GM21619 (cell line): ENCODE data around the gene WDR74.

ENCODE experiments used
- ATAC-seq: cut with Tn5 transposase; IDR thresholded peaks from one replicate; pipeline ENCODE4 v1.9.1; 2021; ENCODE audit not compliant: unreplicated experiment

The WDR74 gene

DNA sequence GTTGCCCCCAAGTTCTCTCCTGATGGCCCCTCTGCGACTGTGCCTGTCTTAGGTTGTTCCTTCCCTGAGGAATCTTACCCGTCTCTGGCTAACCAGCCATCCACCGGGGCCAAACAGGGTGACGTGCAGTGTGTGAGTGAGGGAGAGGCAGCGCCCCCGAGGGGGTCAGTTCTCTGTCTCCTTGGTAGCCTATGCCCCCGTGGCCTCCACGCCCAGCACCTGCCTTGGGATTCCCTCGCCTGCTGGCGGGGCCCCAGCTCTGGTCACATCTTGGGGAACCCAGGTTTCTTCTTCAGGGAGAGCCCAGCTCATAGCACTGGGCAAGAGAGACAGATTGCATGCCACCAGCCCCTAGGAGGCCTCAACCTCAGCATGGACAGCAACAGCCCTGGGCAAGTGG lies 39.9 kb downstream of the WDR74 start:
- ATAC-seq: no peak

DNA sequence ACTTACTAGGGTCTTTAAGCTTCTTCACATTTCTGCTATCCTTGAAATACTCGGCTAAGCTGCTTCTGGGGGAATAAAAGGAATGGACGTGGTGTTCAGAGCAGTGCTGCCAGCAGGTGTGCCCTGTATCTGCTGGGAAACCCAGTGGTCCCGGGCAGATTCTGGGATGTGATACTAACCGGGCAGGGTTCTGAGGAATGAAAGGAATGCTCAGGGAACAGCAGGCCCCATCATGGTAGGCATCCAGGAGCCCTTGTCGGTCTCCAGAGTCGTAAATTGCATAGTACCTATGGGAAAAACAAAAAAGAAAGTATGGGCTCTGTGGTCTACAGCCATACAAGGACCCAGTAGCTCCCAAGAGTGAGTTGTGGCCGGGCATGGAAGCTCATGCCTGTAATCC lies 43.1 kb downstream of the WDR74 start:
- ATAC-seq: no peak

DNA sequence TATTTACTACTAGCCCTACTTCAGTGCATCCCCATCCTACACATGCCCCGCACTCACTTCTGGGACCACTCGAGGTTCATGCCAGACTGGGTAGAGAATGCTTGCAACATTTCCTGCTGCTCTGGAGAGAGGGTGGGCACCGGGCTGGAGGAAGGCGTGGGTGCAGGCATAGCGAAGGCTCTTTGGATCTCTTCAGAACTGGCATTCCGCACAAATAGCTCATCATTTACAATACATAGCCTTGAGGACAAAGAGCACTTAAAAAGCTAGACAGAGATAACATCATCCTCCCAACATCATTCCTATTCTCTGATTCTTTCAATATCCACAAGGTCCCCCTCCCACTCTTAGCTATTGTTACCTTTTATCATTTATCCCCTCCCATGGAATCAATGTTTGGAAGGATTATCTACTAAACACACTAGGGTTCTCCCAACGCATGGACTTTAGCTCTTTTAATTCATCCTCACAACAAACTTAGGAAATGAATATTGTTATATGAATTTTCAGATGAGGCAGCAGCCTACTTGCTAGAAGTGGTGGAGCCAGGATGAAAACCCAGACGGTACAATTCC lies 45.1 kb downstream of the WDR74 start:
- ATAC-seq: no peak

- no peak for ATAC-seq
Observed at GRCh38 chr11:62792202-62792575, 47.2 kb downstream of the WDR74 start.

DNA sequence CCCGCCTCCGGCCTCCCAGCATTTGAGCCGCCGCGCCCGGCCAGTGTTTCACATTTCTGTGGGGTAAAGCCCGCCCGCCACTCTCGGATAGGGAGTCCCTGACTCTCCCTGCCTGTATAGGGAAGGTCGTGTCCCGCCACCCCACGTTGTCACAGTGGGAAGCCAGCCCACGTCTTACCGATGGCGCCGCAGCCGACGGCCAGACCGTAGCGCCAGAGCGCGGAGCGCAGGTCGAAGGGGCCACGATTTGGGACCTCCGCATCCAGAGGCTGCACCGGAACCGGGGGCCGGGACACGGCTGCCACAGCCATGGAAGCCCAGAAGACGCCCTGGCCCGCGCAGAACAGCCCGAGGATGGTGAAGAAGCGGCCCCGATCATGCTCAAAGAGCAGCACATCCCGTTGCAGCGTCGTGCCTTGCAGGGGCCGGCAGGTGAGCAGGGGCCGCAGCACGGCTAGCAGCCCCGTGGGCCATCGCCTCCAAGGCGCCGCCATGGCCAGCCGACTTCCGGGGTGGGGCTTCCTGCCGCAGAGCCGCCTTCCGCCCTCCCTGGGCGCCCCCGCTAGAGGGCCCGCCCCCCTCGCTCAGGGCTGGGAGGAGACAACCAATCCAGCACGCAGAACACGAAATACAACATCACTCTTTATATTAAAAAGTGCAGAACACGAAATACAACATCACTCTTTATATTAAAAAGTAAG lies 47.7 kb downstream of the WDR74 start, which contains the start of gene TMEM223:
Gene TMEM223 (minus strand): TSS at position 506 of the 701 bp plus-strand sequence. CDS start 12 bp downstream, at position 494.
- peak; percentile 63 for ATAC-seq

DNA sequence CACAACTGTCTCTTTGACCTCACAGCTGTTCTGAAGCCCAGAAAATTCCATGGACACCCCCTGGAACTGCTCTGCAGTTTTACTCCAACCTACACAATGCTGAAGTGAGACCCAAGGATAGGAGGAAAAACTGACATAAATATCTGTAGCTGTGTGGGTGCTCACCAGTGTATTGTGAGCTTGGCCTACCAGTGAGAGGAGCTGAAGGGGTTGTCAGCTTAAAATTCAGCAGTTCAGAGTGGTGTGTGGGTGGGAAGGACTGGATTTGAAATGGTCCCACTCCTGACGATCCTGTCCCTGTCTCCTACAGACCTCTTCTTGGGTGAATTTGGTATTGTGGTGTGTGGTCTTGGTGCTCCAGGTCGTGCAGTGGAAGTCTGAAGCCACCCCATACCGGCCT lies 49.8 kb downstream of the WDR74 start:
- ATAC-seq: no peak

GRCh38 chr11:62788991-62789390 lies 50.4 kb downstream of the WDR74 start:
- ATAC-seq: no peak

- ATAC-seq: peak; percentile 57
Observed at GRCh38 chr11:62787005-62787759, 52.2 kb downstream of the WDR74 start, which contains the start of gene TMEM179B. TMEM179B (plus strand) TSS chr11:62787402; CDS start chr11:62787432, 30 bp downstream.

DNA sequence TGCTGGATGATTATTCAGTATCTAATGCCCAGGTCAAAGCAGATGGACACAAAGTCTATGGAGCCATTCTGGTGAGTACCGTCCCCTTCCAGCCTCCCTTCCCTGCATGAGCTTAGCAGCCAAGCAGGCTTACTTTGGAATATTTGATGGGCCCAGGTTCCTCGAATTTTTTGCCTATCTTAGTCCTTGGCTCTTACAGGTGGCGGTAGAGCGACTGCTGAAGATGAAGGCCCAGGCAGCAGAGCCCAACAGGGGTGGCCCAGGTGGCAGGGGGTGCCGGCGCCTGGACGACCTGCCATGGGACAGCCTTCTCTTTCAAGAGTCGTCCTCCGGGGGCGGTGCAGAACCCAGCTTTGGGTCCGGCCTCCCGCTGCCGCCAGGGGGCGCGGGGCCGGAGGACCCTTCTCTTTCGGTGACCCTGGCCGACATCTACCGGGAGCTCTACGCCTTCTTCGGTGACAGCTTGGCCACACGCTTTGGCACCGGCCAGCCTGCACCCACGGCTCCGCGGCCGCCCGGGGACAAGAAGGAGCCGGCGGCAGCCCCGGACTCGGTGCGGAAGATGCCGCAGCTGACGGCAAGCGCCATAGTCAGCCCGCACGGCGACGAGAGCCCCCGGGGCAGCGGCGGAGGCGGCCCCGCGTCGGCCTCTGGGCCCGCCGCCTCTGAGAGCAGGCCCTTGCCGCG lies 52.9 kb downstream of the WDR74 start:
- peak; percentile 70 for ATAC-seq
